Measurements from ENCODE around the gene TXNDC15. TPM values are rescaled to one million over a fixed set of nuclear protein-coding genes. Genes with fewer than 3 reads are reported as not detected.
"Not testable (repeated sequence)": the region's sequence is repeated elsewhere in the genome, so short reads cannot be mapped to it uniquely, and the experiment has no call there.

Gene TXNDC15
- total RNA-seq, 1 experiment from 2014 or later: 31.3 TPM

DNA sequence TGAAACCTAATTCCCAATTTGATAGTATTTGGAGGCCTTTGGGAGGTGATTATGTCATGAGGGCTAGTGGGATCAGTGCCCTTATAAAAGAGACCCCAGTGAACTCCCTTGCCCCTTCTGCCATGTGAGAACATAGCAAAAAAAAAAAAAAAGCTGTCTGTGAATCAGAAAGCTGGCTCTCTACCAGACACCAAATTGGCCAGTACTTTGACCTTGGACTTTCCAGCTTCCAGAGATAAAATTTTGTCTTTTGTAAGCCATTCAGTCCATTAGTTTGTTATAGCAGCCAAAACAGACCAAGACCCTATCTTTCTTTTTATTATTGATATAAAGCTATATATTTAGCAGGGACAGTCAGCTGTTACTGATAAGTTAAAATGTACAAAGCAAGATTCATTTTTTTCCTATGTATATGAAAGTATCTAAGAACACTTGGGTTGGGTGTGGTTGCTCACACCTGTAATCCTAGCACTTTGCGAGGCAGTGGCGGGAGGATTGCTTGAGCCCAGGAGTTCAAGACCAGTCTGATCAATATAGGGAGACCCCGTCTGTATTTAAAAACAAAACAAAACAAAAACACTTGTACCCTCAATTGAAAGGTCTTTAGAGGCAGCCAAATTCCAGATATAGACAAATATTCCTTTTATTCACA, 36.5 kb upstream of the TXNDC15 start:
- no peak overlapping the region for H4K5ac ChIP-seq (ENCODE audit: insufficient read length, low read depth, low read length)
- no peak overlapping the region for H3K4me2 ChIP-seq (ENCODE audit: insufficient read depth, insufficient read length, low read length)
- H3K79me1 ChIP-seq (ENCODE audit: insufficient read depth, low read depth, low read length, poor library complexity, severe bottlenecking): no peaks in the 10 kb centered on the region
- no peak overlapping the region for H4K91ac ChIP-seq (ENCODE audit: insufficient read length, low read depth, low read length)
- H2BK120ac ChIP-seq (ENCODE audit: low read depth, low read length, poor library complexity, severe bottlenecking): no peak overlapping the region
- no peaks in the 10 kb centered on the region for H3K9me3 ChIP-seq (ENCODE audit: control insufficient read depth, low read depth, low read length)
- no peak overlapping the region for H3K27ac ChIP-seq (ENCODE audit: insufficient read length, low read depth, low read length)
- H3K23me2 ChIP-seq (ENCODE audit: insufficient read length, low read depth, low read length, poor library complexity, severe bottlenecking): no peaks in the 10 kb centered on the region
- H4K20me1 ChIP-seq (ENCODE audit: control insufficient read depth, insufficient read depth, insufficient read length): no peaks in the 10 kb centered on the region
- H2BK20ac ChIP-seq (ENCODE audit: low read depth, low read length, poor library complexity, severe bottlenecking): no peak overlapping the region
- no CpG with 5 or more reads among the region's 3 CpGs for WGBS (ENCODE audit: extremely low coverage, insufficient read length, low lambda C conversion rate)
- H3K27ac Mint-ChIP-seq: no peak overlapping the region; a peak in 1 of 7 replicates
- H3T11ph ChIP-seq (ENCODE audit: low read length): no peak overlapping the region
- H3K56ac ChIP-seq (ENCODE audit: insufficient read length, low read depth, low read length): no peak overlapping the region
- H3K79me2 ChIP-seq (ENCODE audit: insufficient read depth, low read length): no peaks in the 10 kb centered on the region
- H3K9me3 Mint-ChIP-seq: no peaks in the 10 kb centered on the region
- no peaks in the 10 kb centered on the region for H3K27me3 ChIP-seq (ENCODE audit: insufficient read depth, low read length)
- no peak overlapping the region for H2BK15ac ChIP-seq (ENCODE audit: low read depth, low read length)
- no peak overlapping the region for H3K18ac ChIP-seq (ENCODE audit: insufficient read length, low read depth, low read length)
- no peak overlapping the region for H2AK5ac ChIP-seq (ENCODE audit: insufficient read length, low read length)
- H2BK12ac ChIP-seq (ENCODE audit: insufficient read length, low read depth, low read length): no peak overlapping the region
- no peaks in the 10 kb centered on the region for H3K4me1 Mint-ChIP-seq
- H2AFZ ChIP-seq (ENCODE audit: low read length): no peak overlapping the region
- no peak overlapping the region for H3K4ac ChIP-seq (ENCODE audit: low read depth, low read length)
- H3K4me3 Mint-ChIP-seq: no peak overlapping the region
- H2BK5ac ChIP-seq (ENCODE audit: insufficient read length, low read length): no peak overlapping the region
- no peak overlapping the region for H3K14ac ChIP-seq (ENCODE audit: insufficient read depth, low read length)
- no peaks in the 10 kb centered on the region for H3K4me1 ChIP-seq (ENCODE audit: insufficient read depth, low read length)
- H3K36me3 Mint-ChIP-seq (ENCODE audit: insufficient read depth in 1 of 3, low read depth in 3 of 3): peaks cover 30 to 59% (median 41%) of the 10 kb centered on the region in 3 experiments
- no peak for DNase-seq
- H4K8ac ChIP-seq (replicated peaks; ENCODE audit: insufficient read length, low read depth, low read length): no peak overlapping the region
- H3K9ac ChIP-seq (ENCODE audit: extremely low read depth, insufficient read length, low read length): no peak overlapping the region
- TF ChIP-seq, protein P1, sequence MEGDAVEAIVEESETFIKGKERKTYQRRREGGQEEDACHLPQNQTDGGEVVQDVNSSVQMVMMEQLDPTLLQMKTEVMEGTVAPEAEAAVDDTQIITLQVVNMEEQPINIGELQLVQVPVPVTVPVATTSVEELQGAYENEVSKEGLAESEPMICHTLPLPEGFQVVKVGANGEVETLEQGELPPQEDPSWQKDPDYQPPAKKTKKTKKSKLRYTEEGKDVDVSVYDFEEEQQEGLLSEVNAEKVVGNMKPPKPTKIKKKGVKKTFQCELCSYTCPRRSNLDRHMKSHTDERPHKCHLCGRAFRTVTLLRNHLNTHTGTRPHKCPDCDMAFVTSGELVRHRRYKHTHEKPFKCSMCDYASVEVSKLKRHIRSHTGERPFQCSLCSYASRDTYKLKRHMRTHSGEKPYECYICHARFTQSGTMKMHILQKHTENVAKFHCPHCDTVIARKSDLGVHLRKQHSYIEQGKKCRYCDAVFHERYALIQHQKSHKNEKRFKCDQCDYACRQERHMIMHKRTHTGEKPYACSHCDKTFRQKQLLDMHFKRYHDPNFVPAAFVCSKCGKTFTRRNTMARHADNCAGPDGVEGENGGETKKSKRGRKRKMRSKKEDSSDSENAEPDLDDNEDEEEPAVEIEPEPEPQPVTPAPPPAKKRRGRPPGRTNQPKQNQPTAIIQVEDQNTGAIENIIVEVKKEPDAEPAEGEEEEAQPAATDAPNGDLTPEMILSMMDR (conservative IDR thresholded peaks at IDR 0.05): no peak
- H3K23ac ChIP-seq (ENCODE audit: insufficient read length, low read depth, low read length): no peak overlapping the region
- no peaks in the 10 kb centered on the region for H3K27me3 Mint-ChIP-seq (ENCODE audit: low read depth)

DNA sequence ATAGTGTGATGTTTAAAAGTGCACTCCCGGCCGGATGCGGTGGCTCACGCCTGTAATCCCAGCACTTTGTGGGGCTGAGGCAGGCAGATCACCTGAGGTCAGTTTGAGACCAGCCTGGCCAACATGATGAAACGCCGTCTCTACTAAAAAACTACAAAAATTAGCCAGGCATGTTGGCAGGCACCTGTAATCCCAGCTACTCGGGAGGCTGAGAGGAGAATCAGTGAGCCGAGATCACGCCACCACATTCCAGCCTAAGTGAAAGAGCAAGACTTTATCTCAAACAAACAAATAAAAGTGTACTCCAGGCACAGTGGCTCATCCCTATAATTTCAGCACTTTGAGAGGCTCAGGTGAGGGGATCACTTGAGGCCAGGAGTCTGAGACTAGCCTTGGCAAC, 35.8 kb upstream of the TXNDC15 start:
- not testable (repeated sequence) for H4K8ac ChIP-seq (replicated peaks; ENCODE audit: insufficient read length, low read depth, low read length); H3K4ac ChIP-seq (ENCODE audit: low read depth, low read length); H3K79me2 ChIP-seq (ENCODE audit: insufficient read depth, low read length); H3K9me3 Mint-ChIP-seq; H2BK20ac ChIP-seq (ENCODE audit: low read depth, low read length, poor library complexity, severe bottlenecking); H3K18ac ChIP-seq (ENCODE audit: insufficient read length, low read depth, low read length); H3K79me1 ChIP-seq (ENCODE audit: insufficient read depth, low read depth, low read length, poor library complexity, severe bottlenecking); H3K23ac ChIP-seq (ENCODE audit: insufficient read length, low read depth, low read length); H4K91ac ChIP-seq (ENCODE audit: insufficient read length, low read depth, low read length); H2BK120ac ChIP-seq (ENCODE audit: low read depth, low read length, poor library complexity, severe bottlenecking); H3K4me2 ChIP-seq (ENCODE audit: insufficient read depth, insufficient read length, low read length); H4K5ac ChIP-seq (ENCODE audit: insufficient read length, low read depth, low read length); H3K9me3 ChIP-seq (ENCODE audit: control insufficient read depth, low read depth, low read length); H2BK15ac ChIP-seq (ENCODE audit: low read depth, low read length); H2AK5ac ChIP-seq (ENCODE audit: insufficient read length, low read length); DNase-seq; H3T11ph ChIP-seq (ENCODE audit: low read length); H3K27me3 ChIP-seq (ENCODE audit: insufficient read depth, low read length); H3K4me3 Mint-ChIP-seq; H2BK5ac ChIP-seq (ENCODE audit: insufficient read length, low read length); H3K27ac ChIP-seq (ENCODE audit: insufficient read length, low read depth, low read length); H3K4me1 ChIP-seq (ENCODE audit: insufficient read depth, low read length); H4K20me1 ChIP-seq (ENCODE audit: control insufficient read depth, insufficient read depth, insufficient read length); H2AFZ ChIP-seq (ENCODE audit: low read length); H3K23me2 ChIP-seq (ENCODE audit: insufficient read length, low read depth, low read length, poor library complexity, severe bottlenecking); H2BK12ac ChIP-seq (ENCODE audit: insufficient read length, low read depth, low read length); H3K56ac ChIP-seq (ENCODE audit: insufficient read length, low read depth, low read length); H3K4me1 Mint-ChIP-seq; H3K9ac ChIP-seq (ENCODE audit: extremely low read depth, insufficient read length, low read length); H3K14ac ChIP-seq (ENCODE audit: insufficient read depth, low read length); H3K27me3 Mint-ChIP-seq (ENCODE audit: low read depth)
- no CpG with 5 or more reads among the region's 9 CpGs for WGBS (ENCODE audit: extremely low coverage, insufficient read length, low lambda C conversion rate)
- Mint-ChIP-seq H3K36me3 (ENCODE audit: insufficient read depth in 1 of 3, low read depth in 3 of 3) (peaks cover 30 to 55% (median 41%) of the 10 kb centered on the region in 3 experiments), H3K27ac (peak overlapping the region in 2 of 3 experiments; percentile 34 to 47; a peak in 2 of 7 replicates)
